CD4-positive, alpha-beta T cell (primary cell): ENCODE results near the gene ERLEC1. TPM values are rescaled to one million over a fixed set of nuclear protein-coding genes. Genes with fewer than 3 reads are reported as not detected.

Experiments
- ATAC-seq: fragments of 200-7000 bp; cut with Tn5 transposase; one replicate; pipeline ENCODE4 v1.10.0; 2022; ENCODE audit warnings: mild to moderate bottlenecking; ENCODE audit not compliant: poor library complexity
- CTCF ChIA-PET: fragments of 350-600 bp; sonication (Branson Sonifier 250); formaldehyde crosslinking; loops from one replicate; lab custom pipeline; 2021; ENCODE audit warnings: antibody characterized with exemption, inconsistent platforms; lab: Charles Lee
- POLR2A ChIA-PET: fragments of 350-600 bp; sonication (Branson Sonifier 250); formaldehyde crosslinking; loops from one replicate; lab custom pipeline; 2021; ENCODE audit warnings: antibody characterized with exemption, inconsistent platforms; lab: Charles Lee
- DNase-seq, 14 experiments: peaks; one replicate each; pipeline ENCODE4 v3.0.0-alpha.2; 2013 to 2020; ENCODE audit warnings: mixed read lengths in 2 of 14
- H3K27ac ChIP-seq, 2 donors: one replicate each; pipeline versions ENCODE4 v1.5.1 to v1.7.0; 2013; ENCODE audit warnings: low read length in 2 of 2, low read depth in 1 of 2, mild to moderate bottlenecking in 1 of 2
- H3K27me3 ChIP-seq, 2 experiments: 1 replicate in 1 of 2; 2 replicates in 1 of 2; pipeline versions ENCODE4 v1.6.1 to v1.7.0; 2013; ENCODE audit warnings: low read length in 2 of 2, control low read depth in 1 of 2, mild to moderate bottlenecking in 1 of 2, moderate library complexity in 1 of 2; ENCODE audit not compliant: insufficient read depth in 2 of 2, control insufficient read depth in 1 of 2
- H3K36me3 ChIP-seq: one replicate; pipeline ENCODE4 v1.6.1; 2013; ENCODE audit warnings: low read length, control low read depth; ENCODE audit not compliant: insufficient read depth
- H3K4me1 ChIP-seq: one replicate; pipeline ENCODE4 v1.6.1; 2013; ENCODE audit warnings: low read length, control low read depth; ENCODE audit not compliant: insufficient read depth
- H3K4me3 ChIP-seq: one replicate; pipeline ENCODE4 v1.5.1; 2013; ENCODE audit warnings: mild to moderate bottlenecking, low read length, moderate library complexity
- H3K9me3 ChIP-seq, 2 experiments: 1 replicate in 1 of 2; 2 replicates in 1 of 2; pipeline versions ENCODE4 v1.6.1 to v1.7.0; 2013; ENCODE audit warnings: low read length in 2 of 2, mild to moderate bottlenecking in 2 of 2, control low read depth in 1 of 2, moderate library complexity in 1 of 2; ENCODE audit not compliant: control insufficient read depth in 1 of 2, insufficient read depth in 1 of 2
- H3K27ac Mint-ChIP-seq: one replicate; pipeline ENCODE4 v1.8.0; 2020; ENCODE audit warnings: mixed read lengths
- H3K27me3 Mint-ChIP-seq: one replicate; pipeline ENCODE4 v1.8.0; 2021; ENCODE audit warnings: mixed read lengths
- H3K36me3 Mint-ChIP-seq: one replicate; pipeline ENCODE4 v1.8.0; 2021; ENCODE audit warnings: low read depth, mixed read lengths
- H3K4me1 Mint-ChIP-seq: one replicate; pipeline ENCODE4 v1.8.0; 2021; ENCODE audit warnings: low read depth, mixed read lengths
- H3K4me3 Mint-ChIP-seq: one replicate; pipeline ENCODE4 v1.8.0; 2020; ENCODE audit warnings: mild to moderate bottlenecking, mixed read lengths
- H3K9me3 Mint-ChIP-seq: one replicate; pipeline ENCODE4 v1.8.0; 2020; ENCODE audit warnings: mixed read lengths
- CTCF ChIP-seq: fragments of 200-600 bp; IDR thresholded peaks from one replicate; pipeline ENCODE4 v1.8.0; 2022; ENCODE audit warnings: antibody characterized with exemption, mild to moderate bottlenecking
- intact Hi-C, 2 experiments: fragments of 100-400 bp; cut with DNase I in 1 of 2; cut with micrococcal nuclease in 1 of 2; formaldehyde crosslinking; loops; one replicate each; pipeline versions ENCODE4 v1.15.1 to v1.9.0; 2023 to 2025; cut with DNase I, micrococcal nuclease
- total RNA-seq, 174 experiments: library from RNA in 2 of 174; stranded (reverse) in 2 of 174; gene quantifications; one replicate each; pipeline ENCODE4 v1.2.3 and lab custom pipeline; 2021 to 2026

Gene ERLEC1
- total RNA-seq, 2 experiments from 2014 or later: 14.5 to 14.7 TPM

- no peaks in the 10 kb centered on the region for H3K27me3 ChIP-seq
- DNase-seq: no peak
- CTCF ChIA-PET: no interaction called here
- intact Hi-C loops: no loop called here
- peaks cover 58% of the 10 kb centered on the region for H3K36me3 ChIP-seq
- no peak overlapping the region for H3K27ac ChIP-seq
- Mint-ChIP-seq H3K36me3 (peaks cover 95% of the 10 kb centered on the region), H3K27me3 (no peaks in the 10 kb centered on the region), H3K4me3 (no peak overlapping the region), H3K4me1 (no peaks in the 10 kb centered on the region), H3K9me3 (no peaks in the 10 kb centered on the region), H3K27ac (no peak overlapping the region)
- H3K4me1 ChIP-seq: no peaks in the 10 kb centered on the region
- H3K9me3 ChIP-seq: no peaks in the 10 kb centered on the region
- TF ChIP-seq CTCF: no peak
- no peak overlapping the region for H3K4me3 ChIP-seq
- ATAC-seq: no peak
- POLR2A ChIA-PET: no interaction called here
These were observed 15.8 kb downstream of the ERLEC1 start for GRCh38 chr2:53802617-53803151.

GRCh38 chr2:53811601-53812000 lies 24.8 kb downstream of the ERLEC1 start:
- Mint-ChIP-seq H3K36me3 (peaks cover 99% of the 10 kb centered on the region), H3K4me3 (no peak overlapping the region), H3K4me1 (no peaks in the 10 kb centered on the region), H3K27me3 (no peaks in the 10 kb centered on the region), H3K27ac (no peak overlapping the region), H3K9me3 (no peaks in the 10 kb centered on the region)
- ChIA-PET POLR2A (no interaction called here), CTCF (no interaction called here)
- Histone ChIP-seq H3K9me3 (no peaks in the 10 kb centered on the region), H3K4me3 (no peak overlapping the region), H3K4me1 (no peaks in the 10 kb centered on the region), H3K36me3 (peaks cover 78% of the 10 kb centered on the region), H3K27ac (no peak overlapping the region), H3K27me3 (no peaks in the 10 kb centered on the region)
- DNase-seq: no peak
- no peak for ATAC-seq
- TF ChIP-seq CTCF: no peak
- intact Hi-C loops: no loop called here

GRCh38 chr2:53813151-53813550 lies 26.3 kb downstream of the ERLEC1 start:
- H3K36me3 ChIP-seq: peaks cover 82% of the 10 kb centered on the region
- ChIA-PET POLR2A (no interaction called here), CTCF (interaction anchor here (0.6 kb wide), 1 partner anchor 11 kb away, joined by 3 read pairs; no protein-coding TSS in a partner anchor)
- no peak overlapping the region for H3K4me3 ChIP-seq
- Mint-ChIP-seq H3K27ac (no peak overlapping the region), H3K27me3 (no peaks in the 10 kb centered on the region), H3K4me3 (no peak overlapping the region), H3K36me3 (peaks cover 99% of the 10 kb centered on the region), H3K4me1 (no peaks in the 10 kb centered on the region), H3K9me3 (no peaks in the 10 kb centered on the region)
- intact Hi-C loops: no loop called here
- ATAC-seq (no peak), DNase-seq (no peak)
- no peak for TF ChIP-seq CTCF
- H3K27ac ChIP-seq: no peak overlapping the region
- no peaks in the 10 kb centered on the region for H3K9me3 ChIP-seq
- H3K27me3 ChIP-seq: no peaks in the 10 kb centered on the region
- H3K4me1 ChIP-seq: no peaks in the 10 kb centered on the region
